Endothelial cell of umbilical vein (primary cell): ENCODE measurements around the gene BLID.

Experiments used
- JUN ChIP-seq: IDR thresholded peaks from 2 replicates; pipeline ENCODE4 v1.6.1; 2011; ENCODE audit warnings: borderline replicate concordance, low read depth; ENCODE audit not compliant: insufficient read length, insufficient read depth
- POLR2A ChIP-seq: IDR thresholded peaks from 2 replicates; pipeline ENCODE4 v1.6.1; 2012; ENCODE audit warnings: low read depth, mild to moderate bottlenecking, control low read depth, low read length
- POLR2AphosphoS5 ChIP-seq: IDR thresholded peaks from 2 replicates; pipeline ENCODE4 v1.6.1; 2012; ENCODE audit warnings: low read depth, mild to moderate bottlenecking, control low read depth, low read length, moderate library complexity; ENCODE audit not compliant: insufficient read depth

GRCh38 chr11:122098261-122098980 is 17.6 kb downstream of the BLID start:
- TF ChIP-seq POLR2A (no peak), POLR2AphosphoS5 (no peak), JUN (no peak)
